Neural progenitor cell (in vitro differentiated cells): ENCODE measurements around the gene NHERF1.

Source experiments
- EZH2phosphoT487 ChIP-seq: fragments of 200-600 bp; sonication (generic); IDR thresholded peaks from 2 replicates; pipeline ENCODE4 v1.6.1; 2017; ENCODE audit warnings: antibody characterized with exemption
- TF ChIP-seq, protein P1 (sequence below): fragments of 200-600 bp; sonication (generic); IDR thresholded peaks from 2 replicates; pipeline ENCODE4 v1.5.1; 2017; ENCODE audit warnings: antibody characterized with exemption, mild to moderate bottlenecking

DNA sequence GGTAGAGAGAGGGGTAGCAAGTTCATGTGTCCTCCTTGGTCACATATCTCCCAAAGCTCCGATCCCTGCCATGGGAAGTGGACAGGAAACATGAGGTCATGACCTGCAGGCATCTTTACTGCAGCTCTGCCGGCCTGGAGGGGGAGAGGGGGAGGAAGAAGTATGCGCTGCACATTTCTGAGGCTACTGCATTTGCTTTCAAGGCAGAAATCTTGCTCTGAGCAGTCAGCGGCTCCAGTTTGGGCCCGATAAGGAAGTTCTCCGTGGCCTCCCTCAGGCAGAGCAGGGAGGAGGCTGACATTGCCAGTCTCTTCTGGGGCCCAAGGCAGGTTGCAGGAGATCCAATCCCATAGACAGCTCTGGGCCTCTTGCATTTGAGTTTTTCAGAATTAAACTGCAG, 1.5 kb upstream of the NHERF1 start:
- TF ChIP-seq, protein P1, sequence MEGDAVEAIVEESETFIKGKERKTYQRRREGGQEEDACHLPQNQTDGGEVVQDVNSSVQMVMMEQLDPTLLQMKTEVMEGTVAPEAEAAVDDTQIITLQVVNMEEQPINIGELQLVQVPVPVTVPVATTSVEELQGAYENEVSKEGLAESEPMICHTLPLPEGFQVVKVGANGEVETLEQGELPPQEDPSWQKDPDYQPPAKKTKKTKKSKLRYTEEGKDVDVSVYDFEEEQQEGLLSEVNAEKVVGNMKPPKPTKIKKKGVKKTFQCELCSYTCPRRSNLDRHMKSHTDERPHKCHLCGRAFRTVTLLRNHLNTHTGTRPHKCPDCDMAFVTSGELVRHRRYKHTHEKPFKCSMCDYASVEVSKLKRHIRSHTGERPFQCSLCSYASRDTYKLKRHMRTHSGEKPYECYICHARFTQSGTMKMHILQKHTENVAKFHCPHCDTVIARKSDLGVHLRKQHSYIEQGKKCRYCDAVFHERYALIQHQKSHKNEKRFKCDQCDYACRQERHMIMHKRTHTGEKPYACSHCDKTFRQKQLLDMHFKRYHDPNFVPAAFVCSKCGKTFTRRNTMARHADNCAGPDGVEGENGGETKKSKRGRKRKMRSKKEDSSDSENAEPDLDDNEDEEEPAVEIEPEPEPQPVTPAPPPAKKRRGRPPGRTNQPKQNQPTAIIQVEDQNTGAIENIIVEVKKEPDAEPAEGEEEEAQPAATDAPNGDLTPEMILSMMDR = no peak
- TF ChIP-seq EZH2phosphoT487 = no peak
